H9 (cell line): ENCODE data around the gene TSPAN2. TPM values are rescaled to one million over a fixed set of nuclear protein-coding genes. Genes with fewer than 3 reads are reported as not detected.

ENCODE experiments used
- DNase-seq: peaks from one replicate; pipeline ENCODE4 v3.0.0-alpha.2; 2017
- H2AFZ ChIP-seq: one replicate; pipeline ENCODE4 v1.6.1; 2013; ENCODE audit warnings: mild to moderate bottlenecking, low read length, control low read depth, moderate library complexity
- H2AK5ac ChIP-seq: 2 replicates; pipeline ENCODE4 v1.6.1; 2013; ENCODE audit warnings: low read length, control low read depth, mixed read lengths; ENCODE audit not compliant: insufficient read length
- H2BK120ac ChIP-seq: one replicate; pipeline ENCODE4 v1.6.1; 2013; ENCODE audit warnings: low read depth, mild to moderate bottlenecking, low read length, control low read depth, inconsistent platforms; ENCODE audit not compliant: poor library complexity, severe bottlenecking
- H2BK12ac ChIP-seq: 2 replicates; pipeline ENCODE4 v1.6.1; 2013; ENCODE audit warnings: low read length, control low read depth, mixed read lengths, low read depth; ENCODE audit not compliant: insufficient read length
- H2BK15ac ChIP-seq: 2 replicates; pipeline ENCODE4 v1.6.1; 2013; ENCODE audit warnings: low read depth, low read length, control low read depth
- H2BK20ac ChIP-seq: one replicate; pipeline ENCODE4 v1.6.1; 2013; ENCODE audit warnings: low read depth, mild to moderate bottlenecking, low read length, control low read depth, inconsistent platforms; ENCODE audit not compliant: poor library complexity, severe bottlenecking
- H2BK5ac ChIP-seq: 2 replicates; pipeline ENCODE4 v1.6.1; 2013; ENCODE audit warnings: low read length, control low read depth, mixed read lengths; ENCODE audit not compliant: insufficient read length
- H3K14ac ChIP-seq: 2 replicates; pipeline ENCODE4 v1.6.1; 2013; ENCODE audit warnings: low read length, control low read depth; ENCODE audit not compliant: insufficient read depth
- H3K18ac ChIP-seq: 2 replicates; pipeline ENCODE4 v1.6.1; 2013; ENCODE audit warnings: low read depth, mild to moderate bottlenecking, mixed read lengths, low read length, control low read depth; ENCODE audit not compliant: insufficient read length
- H3K23ac ChIP-seq: 2 replicates; pipeline ENCODE4 v1.6.1; 2013; ENCODE audit warnings: low read length, control low read depth, mixed read lengths, low read depth; ENCODE audit not compliant: insufficient read length
- H3K23me2 ChIP-seq: 2 replicates; pipeline ENCODE4 v1.6.1; 2013; ENCODE audit warnings: low read depth, mild to moderate bottlenecking, mixed read lengths, low read length, control low read depth; ENCODE audit not compliant: insufficient read length, poor library complexity, severe bottlenecking
- H3K27ac ChIP-seq: 2 replicates; pipeline ENCODE4 v1.5.1; 2013; ENCODE audit warnings: low read length, control low read depth, mixed read lengths, low read depth; ENCODE audit not compliant: insufficient read length
- H3K27me3 ChIP-seq: 2 replicates; pipeline ENCODE4 v1.6.1; 2013; ENCODE audit warnings: low read length, control low read depth, inconsistent platforms; ENCODE audit not compliant: insufficient read depth
- H3K4ac ChIP-seq: 2 replicates; pipeline ENCODE4 v1.6.1; 2013; ENCODE audit warnings: low read depth, mild to moderate bottlenecking, control low read depth, inconsistent platforms, low read length, moderate library complexity
- H3K4me1 ChIP-seq: 2 replicates; pipeline ENCODE4 v1.6.1; 2013; ENCODE audit warnings: low read length, control low read depth, inconsistent platforms; ENCODE audit not compliant: insufficient read depth
- H3K4me2 ChIP-seq: 2 replicates; pipeline ENCODE4 v1.6.1; 2013; ENCODE audit warnings: low read length, control low read depth, mixed read lengths; ENCODE audit not compliant: insufficient read length, insufficient read depth
- H3K56ac ChIP-seq: 2 replicates; pipeline ENCODE4 v1.6.1; 2013; ENCODE audit warnings: low read depth, mild to moderate bottlenecking, mixed read lengths, low read length, control low read depth; ENCODE audit not compliant: insufficient read length
- H3K79me1 ChIP-seq: 2 replicates; pipeline ENCODE4 v1.6.1; 2013; ENCODE audit warnings: low read depth, mild to moderate bottlenecking, moderate library complexity, low read length, control low read depth, inconsistent platforms; ENCODE audit not compliant: insufficient read depth, poor library complexity, severe bottlenecking
- H3K79me2 ChIP-seq: 2 replicates; pipeline ENCODE4 v1.6.1; 2013; ENCODE audit warnings: low read length, control low read depth, inconsistent platforms; ENCODE audit not compliant: insufficient read depth
- H3K9ac ChIP-seq: 2 replicates; pipeline ENCODE4 v1.6.1; 2013; ENCODE audit warnings: low read length, control low read depth, mixed read lengths; ENCODE audit not compliant: insufficient read length; ENCODE audit errors: extremely low read depth
- H3K9me3 ChIP-seq: one replicate; pipeline ENCODE4 v1.6.1; 2013; ENCODE audit warnings: low read depth, low read length, inconsistent platforms; ENCODE audit not compliant: control insufficient read depth
- H3T11ph ChIP-seq: one replicate; pipeline ENCODE4 v1.6.1; 2013; ENCODE audit warnings: mild to moderate bottlenecking, low read length, control low read depth, inconsistent platforms
- H4K20me1 ChIP-seq: one replicate; pipeline ENCODE4 v1.6.1; 2013; ENCODE audit not compliant: control insufficient read depth, insufficient read length, insufficient read depth
- H4K5ac ChIP-seq: 2 replicates; pipeline ENCODE4 v1.6.1; 2013; ENCODE audit warnings: low read depth, mild to moderate bottlenecking, mixed read lengths, low read length, control low read depth; ENCODE audit not compliant: insufficient read length
- H4K8ac ChIP-seq: replicated peaks from 2 replicates; pipeline ENCODE4 v1.6.1; 2013; ENCODE audit warnings: low read length, control low read depth, mixed read lengths, low read depth; ENCODE audit not compliant: insufficient read length
- H4K91ac ChIP-seq: 2 replicates; pipeline ENCODE4 v1.6.1; 2013; ENCODE audit warnings: low read depth, mild to moderate bottlenecking, moderate library complexity, mixed read lengths, low read length, control low read depth; ENCODE audit not compliant: insufficient read length
- H3K27ac Mint-ChIP-seq, 3 experiments: 2 replicates in 2 of 3; 3 replicates in 1 of 3; pipeline ENCODE4 v1.8.0; 2020 to 2021; ENCODE audit warnings: mixed read lengths in 3 of 3, mild to moderate bottlenecking in 1 of 3, moderate library complexity in 1 of 3
- H3K27me3 Mint-ChIP-seq: 2 replicates; pipeline ENCODE4 v1.8.0; 2021; ENCODE audit warnings: low read depth, mild to moderate bottlenecking, moderate library complexity, mixed read lengths
- H3K36me3 Mint-ChIP-seq, 3 experiments: 2 replicates in 2 of 3; 3 replicates in 1 of 3; pipeline ENCODE4 v1.8.0; 2020 to 2021; ENCODE audit warnings: low read depth in 3 of 3, mixed read lengths in 3 of 3; ENCODE audit not compliant: insufficient read depth in 1 of 3
- H3K4me1 Mint-ChIP-seq, 2 experiments: 2 replicates each; pipeline ENCODE4 v1.8.0; 2020; ENCODE audit warnings: mixed read lengths in 2 of 2
- H3K4me3 Mint-ChIP-seq, 2 experiments: 2 replicates in 1 of 2; 3 replicates in 1 of 2; pipeline ENCODE4 v1.8.0; 2020 to 2021; ENCODE audit warnings: mild to moderate bottlenecking in 2 of 2, mixed read lengths in 2 of 2, moderate library complexity in 1 of 2
- H3K9me3 Mint-ChIP-seq, 2 experiments: 2 replicates in 1 of 2; 3 replicates in 1 of 2; pipeline ENCODE4 v1.8.0; 2020; ENCODE audit warnings: mild to moderate bottlenecking in 2 of 2, mixed read lengths in 2 of 2, moderate library complexity in 1 of 2
- CTCF ChIP-seq: fragments of 200-600 bp; sonication (generic); conservative IDR thresholded peaks from 3 replicates; pipeline ENCODE4 v1.8.0; 2021; ENCODE audit warnings: antibody characterized with exemption, mild to moderate bottlenecking
- WGBS: extraction: QIAGEN DNeasy Blood & Tissue Kit; methylation state at CpG from one replicate; pipeline ENCODE4 v1.1.7; 2013; ENCODE audit warnings: missing lambda C conversion rate, low lambda C conversion rate, mixed read lengths; ENCODE audit not compliant: insufficient read length; ENCODE audit errors: extremely low coverage; 5-methylcytosine and 5-hydroxymethylcytosine counted together
- total RNA-seq: library from RNA; stranded (reverse); gene quantifications from 2 replicates; pipeline ENCODE4 v1.2.1, GENCODE V29; 2021

Gene TSPAN2
- total RNA-seq, 1 experiment from 2014 or later = 10.8 TPM

GRCh38 chr1:115126516-115126915, 37.2 kb upstream of the TSPAN2 start:
- H4K91ac ChIP-seq = no peak overlapping the region
- no peak overlapping the region for H3K9ac ChIP-seq
- H3K4ac ChIP-seq = no peak overlapping the region
- no peak overlapping the region for H3K4me2 ChIP-seq
- no peak overlapping the region for H2BK20ac ChIP-seq
- no peaks in the 10 kb centered on the region for H4K20me1 ChIP-seq
- no peak overlapping the region for H3K27ac ChIP-seq
- H3K14ac ChIP-seq = no peak overlapping the region
- no peaks in the 10 kb centered on the region for H3K79me1 ChIP-seq
- no peak overlapping the region for H3K56ac ChIP-seq
- no peak overlapping the region for H3K23ac ChIP-seq
- H3T11ph ChIP-seq = no peak overlapping the region
- no peak overlapping the region for H2BK120ac ChIP-seq
- no peaks in the 10 kb centered on the region for H3K23me2 ChIP-seq
- H4K8ac ChIP-seq = no peak overlapping the region
- no peaks in the 10 kb centered on the region for H3K9me3 ChIP-seq
- Mint-ChIP-seq H3K27me3 (no peaks in the 10 kb centered on the region), H3K4me1 (0 out of 4 replicates have a peak, but pooled peaks cover 0 to 3% of the 10 kb centered on the region in 2 experiments), H3K9me3 (peaks cover 5 to 10% of the 10 kb centered on the region in 2 experiments; a peak in 4 of 5 replicates), H3K36me3 (peaks cover 0 to 5% (median 0%) of the 10 kb centered on the region in 3 experiments; a peak in 4 of 7 replicates), H3K4me3 (no peak overlapping the region), H3K27ac (no peak overlapping the region)
- no peaks in the 10 kb centered on the region for H3K4me1 ChIP-seq
- no peak overlapping the region for H4K5ac ChIP-seq
- no peak overlapping the region for H2AFZ ChIP-seq
- TF ChIP-seq CTCF = no peak
- H3K79me2 ChIP-seq = no peaks in the 10 kb centered on the region
- no CpG with 5 or more reads among the region's 2 CpGs for WGBS
- DNase-seq = no peak
- H2AK5ac ChIP-seq = no peak overlapping the region
- H3K18ac ChIP-seq = no peak overlapping the region
- no peak overlapping the region for H2BK15ac ChIP-seq
- no peak overlapping the region for H2BK5ac ChIP-seq
- no peaks in the 10 kb centered on the region for H3K27me3 ChIP-seq
- no peak overlapping the region for H2BK12ac ChIP-seq
